Measurements from ENCODE around the gene ZNF512B.

The ZNF512B gene

GRCh38 chr20:63945921-63946920 lies 23.5 kb downstream of the ZNF512B start:
- H3K4me3 ChIP-seq (ENCODE audit: low read length) = no peak overlapping the region
- peaks cover 35% of the 10 kb centered on the region for H3K36me3 ChIP-seq (ENCODE audit: control insufficient read depth, low read length)
- H3F3A ChIP-seq (ENCODE audit: control insufficient read depth, insufficient read depth) = peaks cover 11% of the 10 kb centered on the region; the same call in 1 of the 2 replicates
- H3K4me1 ChIP-seq (ENCODE audit: control insufficient read depth, low read length) = peaks cover 27% of the 10 kb centered on the region
- H3K27me3 ChIP-seq (ENCODE audit: control insufficient read depth, low read length) = no peaks in the 10 kb centered on the region
- TF ChIP-seq, protein P1, sequence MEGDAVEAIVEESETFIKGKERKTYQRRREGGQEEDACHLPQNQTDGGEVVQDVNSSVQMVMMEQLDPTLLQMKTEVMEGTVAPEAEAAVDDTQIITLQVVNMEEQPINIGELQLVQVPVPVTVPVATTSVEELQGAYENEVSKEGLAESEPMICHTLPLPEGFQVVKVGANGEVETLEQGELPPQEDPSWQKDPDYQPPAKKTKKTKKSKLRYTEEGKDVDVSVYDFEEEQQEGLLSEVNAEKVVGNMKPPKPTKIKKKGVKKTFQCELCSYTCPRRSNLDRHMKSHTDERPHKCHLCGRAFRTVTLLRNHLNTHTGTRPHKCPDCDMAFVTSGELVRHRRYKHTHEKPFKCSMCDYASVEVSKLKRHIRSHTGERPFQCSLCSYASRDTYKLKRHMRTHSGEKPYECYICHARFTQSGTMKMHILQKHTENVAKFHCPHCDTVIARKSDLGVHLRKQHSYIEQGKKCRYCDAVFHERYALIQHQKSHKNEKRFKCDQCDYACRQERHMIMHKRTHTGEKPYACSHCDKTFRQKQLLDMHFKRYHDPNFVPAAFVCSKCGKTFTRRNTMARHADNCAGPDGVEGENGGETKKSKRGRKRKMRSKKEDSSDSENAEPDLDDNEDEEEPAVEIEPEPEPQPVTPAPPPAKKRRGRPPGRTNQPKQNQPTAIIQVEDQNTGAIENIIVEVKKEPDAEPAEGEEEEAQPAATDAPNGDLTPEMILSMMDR (IDR thresholded peaks at IDR 0.05; ENCODE audit: low read depth, low read length, poor library complexity, severe bottlenecking) = no peak
- no peak for TF ChIP-seq EZH2phosphoT487 (IDR thresholded peaks at IDR 0.05; ENCODE audit: borderline replicate concordance, low read length)
- peaks cover 15% of the 10 kb centered on the region; the same call in 1 of the 2 replicates for H4K20me1 ChIP-seq (ENCODE audit: control insufficient read depth, insufficient read depth, low read depth, low read length)
- no peak overlapping the region for H3K27ac ChIP-seq (ENCODE audit: low read depth, low read length)
- H3K9me2 ChIP-seq (replicated peaks; ENCODE audit: control insufficient read depth, low read length) = no peaks in the 10 kb centered on the region
- no peaks in the 10 kb centered on the region for H3K9me3 ChIP-seq (ENCODE audit: control insufficient read depth, insufficient read depth, low read length)
- no peak overlapping the region for H3K4me2 ChIP-seq (ENCODE audit: low read length)
- peaks cover 60% of the 10 kb centered on the region for H3K79me2 ChIP-seq (ENCODE audit: control insufficient read depth, low read length)

- no peaks in the 10 kb centered on the region for H3K9me2 ChIP-seq (replicated peaks; ENCODE audit: control insufficient read depth, low read length)
- no peak overlapping the region for H3K4me3 ChIP-seq (ENCODE audit: low read length)
- H3K36me3 ChIP-seq (ENCODE audit: control insufficient read depth, low read length) = peaks cover 46% of the 10 kb centered on the region
- H3K4me2 ChIP-seq (ENCODE audit: low read length) = no peak overlapping the region
- peaks cover 8% of the 10 kb centered on the region; the same call in 1 of the 2 replicates for H3F3A ChIP-seq (ENCODE audit: control insufficient read depth, insufficient read depth)
- H3K79me2 ChIP-seq (ENCODE audit: control insufficient read depth, low read length) = peaks cover 52% of the 10 kb centered on the region
- H3K4me1 ChIP-seq (ENCODE audit: control insufficient read depth, low read length) = peaks cover 31% of the 10 kb centered on the region
- H3K27ac ChIP-seq (ENCODE audit: low read depth, low read length) = no peak overlapping the region
- H3K27me3 ChIP-seq (ENCODE audit: control insufficient read depth, low read length) = no peaks in the 10 kb centered on the region
- TF ChIP-seq EZH2phosphoT487 (IDR thresholded peaks at IDR 0.05; ENCODE audit: borderline replicate concordance, low read length) = no peak
- TF ChIP-seq, protein P1 (IDR thresholded peaks at IDR 0.05; ENCODE audit: low read depth, low read length, poor library complexity, severe bottlenecking) = no peak
- no peaks in the 10 kb centered on the region for H3K9me3 ChIP-seq (ENCODE audit: control insufficient read depth, insufficient read depth, low read length)
- peaks cover 10% of the 10 kb centered on the region; the same call in 1 of the 2 replicates for H4K20me1 ChIP-seq (ENCODE audit: control insufficient read depth, insufficient read depth, low read depth, low read length)
These were observed 24.6 kb downstream of the ZNF512B start for GRCh38 chr20:63945031-63945658.

GRCh38 chr20:63944078-63944941 lies 25.4 kb downstream of the ZNF512B start:
- no peaks in the 10 kb centered on the region for H3K27me3 ChIP-seq (ENCODE audit: control insufficient read depth, low read length)
- no peak overlapping the region for H3K4me2 ChIP-seq (ENCODE audit: low read length)
- H3K27ac ChIP-seq (ENCODE audit: low read depth, low read length) = no peak overlapping the region
- peaks cover 52% of the 10 kb centered on the region for H3K36me3 ChIP-seq (ENCODE audit: control insufficient read depth, low read length)
- peaks cover 23% of the 10 kb centered on the region for H3K4me1 ChIP-seq (ENCODE audit: control insufficient read depth, low read length)
- no peak for TF ChIP-seq EZH2phosphoT487 (IDR thresholded peaks at IDR 0.05; ENCODE audit: borderline replicate concordance, low read length)
- TF ChIP-seq, protein P1 (IDR thresholded peaks at IDR 0.05; ENCODE audit: low read depth, low read length, poor library complexity, severe bottlenecking) = no peak
- peaks cover 44% of the 10 kb centered on the region for H3K79me2 ChIP-seq (ENCODE audit: control insufficient read depth, low read length)
- no peaks in the 10 kb centered on the region for H3K9me3 ChIP-seq (ENCODE audit: control insufficient read depth, insufficient read depth, low read length)
- no peaks in the 10 kb centered on the region for H3K9me2 ChIP-seq (replicated peaks; ENCODE audit: control insufficient read depth, low read length)
- H4K20me1 ChIP-seq (ENCODE audit: control insufficient read depth, insufficient read depth, low read depth, low read length) = 0 out of 2 replicates have a peak, but pooled peaks cover 4% of the 10 kb centered on the region
- peaks cover 6% of the 10 kb centered on the region; the same call in 1 of the 2 replicates for H3F3A ChIP-seq (ENCODE audit: control insufficient read depth, insufficient read depth)
- H3K4me3 ChIP-seq (ENCODE audit: low read length) = no peak overlapping the region
